Spleen (tissue), 7 donors: Measurements from ENCODE around the gene HPCAL1.

ENCODE experiments used
- CTCF ChIP-seq, 11 experiments: fragments of 200-600 bp in 7 of 11; fragments of 450-650 bp in 4 of 11; sonication (generic) in 4 of 11; IDR thresholded peaks in 8 of 11; conservative IDR thresholded peaks in 3 of 11; 1 replicate in 7 of 11; 2 replicates in 4 of 11; pipeline versions ENCODE4 v1.4.0 to v1.8.0; 2016 to 2021; ENCODE audit warnings: antibody characterized with exemption in 11 of 11, inconsistent platforms in 4 of 11, mild to moderate bottlenecking in 1 of 11
- POLR2A ChIP-seq, 3 donors: fragments of 450-650 bp; IDR thresholded peaks; one replicate each; pipeline ENCODE4 v1.5.1; 2017; ENCODE audit warnings: antibody characterized with exemption in 3 of 3, mild to moderate bottlenecking in 1 of 3
- POLR2AphosphoS5 ChIP-seq, 3 donors: sonication (generic); formaldehyde crosslinking; IDR thresholded peaks; one replicate each; pipeline ENCODE4 v1.5.1; 2017; ENCODE audit warnings: antibody characterized with exemption in 3 of 3
- donor health status: DM: no; HTN: no; CAD: no; lungs with moderate emphysema.
- donor health status: DM: no; HTN: no; CAD: no.
- donor health status: DM: no; HTN: no; CAD: no.

- TF ChIP-seq CTCF (IDR thresholded peaks at IDR 0.05 in 8 of 11, conservative IDR thresholded peaks at IDR 0.05 in 3 of 11), result no peak
- no peak for TF ChIP-seq POLR2A (IDR thresholded peaks at IDR 0.05)
- TF ChIP-seq POLR2AphosphoS5 (IDR thresholded peaks at IDR 0.05), result no peak
These were observed 2.0 kb downstream of the HPCAL1 start for GRCh38 chr2:10304458-10305253.
